ENCODE measurements around the gene JPH2. TPM values are rescaled to one million over a fixed set of nuclear protein-coding genes. Genes with fewer than 3 reads are reported as not detected.

The JPH2 gene
- total and polyA plus RNA-seq, 2 experiments from 2014 or later = 0.16 to 1.1 TPM

DNA sequence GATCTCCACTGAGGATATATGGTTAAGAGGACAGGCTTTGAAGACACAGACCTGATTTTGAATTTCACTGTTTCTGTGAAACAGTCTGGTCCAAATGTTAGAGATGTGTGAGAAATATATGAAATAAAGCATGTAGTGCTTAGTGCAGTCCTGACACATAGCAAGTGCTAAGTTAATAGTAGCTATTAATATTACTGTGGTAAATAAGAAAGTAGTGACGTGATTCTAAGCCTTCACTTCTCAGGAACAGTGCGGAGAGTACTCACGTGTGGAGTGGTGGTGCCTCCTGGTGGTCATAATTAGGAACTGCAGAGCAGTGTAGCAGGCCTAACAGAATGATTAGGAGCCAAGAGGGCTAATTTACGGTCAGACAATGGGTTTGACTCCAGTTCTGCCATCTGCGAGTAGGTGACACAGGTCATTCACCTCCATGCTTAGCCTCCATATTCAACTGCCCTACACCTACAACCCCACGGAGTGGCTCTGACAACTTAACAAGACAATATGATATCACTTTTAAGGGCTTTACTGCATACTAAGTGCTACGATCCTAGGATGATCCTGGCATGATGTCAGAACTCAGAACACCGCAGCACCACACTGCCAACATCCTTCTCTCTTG, 106.2 kb downstream of the JPH2 start:
- no peak overlapping the region for H3K27ac Mint-ChIP-seq
- H3K27me3 ChIP-seq (ENCODE audit: insufficient read depth) = no peaks in the 10 kb centered on the region
- TF ChIP-seq EZH2 (IDR thresholded peaks at IDR 0.05; ENCODE audit: low read depth, unreplicated experiment) (no peak), NANOG (IDR thresholded peaks at IDR 0.05; ENCODE audit: borderline replicate concordance) (no peak), JUNB (IDR thresholded peaks at IDR 0.05; ENCODE audit: unreplicated experiment) (no peak), EZH2phosphoT487 (IDR thresholded peaks at IDR 0.05; ENCODE audit: unreplicated experiment) (no peak), STAT1 (IDR thresholded peaks at IDR 0.05; ENCODE audit: unreplicated experiment) (no peak)
- TF ChIP-seq, protein P1, sequence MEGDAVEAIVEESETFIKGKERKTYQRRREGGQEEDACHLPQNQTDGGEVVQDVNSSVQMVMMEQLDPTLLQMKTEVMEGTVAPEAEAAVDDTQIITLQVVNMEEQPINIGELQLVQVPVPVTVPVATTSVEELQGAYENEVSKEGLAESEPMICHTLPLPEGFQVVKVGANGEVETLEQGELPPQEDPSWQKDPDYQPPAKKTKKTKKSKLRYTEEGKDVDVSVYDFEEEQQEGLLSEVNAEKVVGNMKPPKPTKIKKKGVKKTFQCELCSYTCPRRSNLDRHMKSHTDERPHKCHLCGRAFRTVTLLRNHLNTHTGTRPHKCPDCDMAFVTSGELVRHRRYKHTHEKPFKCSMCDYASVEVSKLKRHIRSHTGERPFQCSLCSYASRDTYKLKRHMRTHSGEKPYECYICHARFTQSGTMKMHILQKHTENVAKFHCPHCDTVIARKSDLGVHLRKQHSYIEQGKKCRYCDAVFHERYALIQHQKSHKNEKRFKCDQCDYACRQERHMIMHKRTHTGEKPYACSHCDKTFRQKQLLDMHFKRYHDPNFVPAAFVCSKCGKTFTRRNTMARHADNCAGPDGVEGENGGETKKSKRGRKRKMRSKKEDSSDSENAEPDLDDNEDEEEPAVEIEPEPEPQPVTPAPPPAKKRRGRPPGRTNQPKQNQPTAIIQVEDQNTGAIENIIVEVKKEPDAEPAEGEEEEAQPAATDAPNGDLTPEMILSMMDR (conservative IDR thresholded peaks at IDR 0.05; ENCODE audit: low read depth in 2 of 2) = peak; percentile 97 to 98

DNA sequence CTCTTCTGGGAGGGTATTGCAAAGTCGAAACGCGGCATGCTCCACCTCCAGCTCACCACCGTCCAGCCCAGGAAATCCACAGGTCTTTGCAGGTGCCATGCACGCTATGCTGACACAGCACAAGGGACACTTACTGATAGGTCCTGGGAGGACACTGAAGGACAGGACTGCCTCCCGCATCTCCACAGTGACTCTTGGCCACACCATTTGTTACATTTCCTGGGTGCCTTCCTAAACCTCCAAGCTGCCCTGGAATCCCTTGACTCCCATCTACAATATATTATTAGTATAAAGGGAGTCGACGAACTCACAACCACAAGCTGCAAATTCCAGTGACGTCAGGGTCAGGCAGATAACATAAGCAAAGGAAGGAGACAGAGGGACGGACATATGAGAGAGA, 106.9 kb downstream of the JPH2 start:
- H2AFZ ChIP-seq = no peak overlapping the region
- no peak overlapping the region for H3K4me2 ChIP-seq
- no peaks in the 10 kb centered on the region for H3K79me2 ChIP-seq (replicated peaks; ENCODE audit: insufficient read depth)
- no peak overlapping the region for H3K27ac ChIP-seq (ENCODE audit: low read depth)
- Mint-ChIP-seq H3K36me3 (ENCODE audit: low read depth) (no peaks in the 10 kb centered on the region), H3K27ac (no peak overlapping the region), H3K4me3 (no peak overlapping the region), H3K4me1 (no peaks in the 10 kb centered on the region), H3K9me3 (no peaks in the 10 kb centered on the region), H3K27me3 (ENCODE audit: insufficient read depth, low read depth, poor library complexity) (no peaks in the 10 kb centered on the region)
- H3K4me1 ChIP-seq (ENCODE audit: insufficient read depth) = no peaks in the 10 kb centered on the region
- H3K36me3 ChIP-seq (ENCODE audit: insufficient read depth) = no peaks in the 10 kb centered on the region
- ATAC-seq (no peak), DNase-seq (ENCODE audit: low spot score) (no peak)
- H4K20me1 ChIP-seq (replicated peaks; ENCODE audit: insufficient read depth) = no peaks in the 10 kb centered on the region
- TF ChIP-seq CREB1 (CRISPR knock-in tag; IDR thresholded peaks at IDR 0.05; ENCODE audit: low read depth) (no peak), EZH2 (IDR thresholded peaks at IDR 0.05; ENCODE audit: low read depth, unreplicated experiment) (no peak)
- TF ChIP-seq, protein P2, sequence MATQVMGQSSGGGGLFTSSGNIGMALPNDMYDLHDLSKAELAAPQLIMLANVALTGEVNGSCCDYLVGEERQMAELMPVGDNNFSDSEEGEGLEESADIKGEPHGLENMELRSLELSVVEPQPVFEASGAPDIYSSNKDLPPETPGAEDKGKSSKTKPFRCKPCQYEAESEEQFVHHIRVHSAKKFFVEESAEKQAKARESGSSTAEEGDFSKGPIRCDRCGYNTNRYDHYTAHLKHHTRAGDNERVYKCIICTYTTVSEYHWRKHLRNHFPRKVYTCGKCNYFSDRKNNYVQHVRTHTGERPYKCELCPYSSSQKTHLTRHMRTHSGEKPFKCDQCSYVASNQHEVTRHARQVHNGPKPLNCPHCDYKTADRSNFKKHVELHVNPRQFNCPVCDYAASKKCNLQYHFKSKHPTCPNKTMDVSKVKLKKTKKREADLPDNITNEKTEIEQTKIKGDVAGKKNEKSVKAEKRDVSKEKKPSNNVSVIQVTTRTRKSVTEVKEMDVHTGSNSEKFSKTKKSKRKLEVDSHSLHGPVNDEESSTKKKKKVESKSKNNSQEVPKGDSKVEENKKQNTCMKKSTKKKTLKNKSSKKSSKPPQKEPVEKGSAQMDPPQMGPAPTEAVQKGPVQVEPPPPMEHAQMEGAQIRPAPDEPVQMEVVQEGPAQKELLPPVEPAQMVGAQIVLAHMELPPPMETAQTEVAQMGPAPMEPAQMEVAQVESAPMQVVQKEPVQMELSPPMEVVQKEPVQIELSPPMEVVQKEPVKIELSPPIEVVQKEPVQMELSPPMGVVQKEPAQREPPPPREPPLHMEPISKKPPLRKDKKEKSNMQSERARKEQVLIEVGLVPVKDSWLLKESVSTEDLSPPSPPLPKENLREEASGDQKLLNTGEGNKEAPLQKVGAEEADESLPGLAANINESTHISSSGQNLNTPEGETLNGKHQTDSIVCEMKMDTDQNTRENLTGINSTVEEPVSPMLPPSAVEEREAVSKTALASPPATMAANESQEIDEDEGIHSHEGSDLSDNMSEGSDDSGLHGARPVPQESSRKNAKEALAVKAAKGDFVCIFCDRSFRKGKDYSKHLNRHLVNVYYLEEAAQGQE (IDR thresholded peaks at IDR 0.05; ENCODE audit: unreplicated experiment) = no peak
- H3F3A ChIP-seq (replicated peaks; ENCODE audit: low read depth) = no peaks in the 10 kb centered on the region
- H3K27me3 ChIP-seq (ENCODE audit: insufficient read depth) = no peaks in the 10 kb centered on the region
- no peak overlapping the region for H3K4me3 ChIP-seq
- H3K9me2 ChIP-seq (ENCODE audit: insufficient read depth) = no peaks in the 10 kb centered on the region

More for the DNA sequence above, 106.2 kb downstream of the JPH2 start:
- Histone ChIP-seq H3K4me1 (ENCODE audit: insufficient read depth) (no peaks in the 10 kb centered on the region), H3K27ac (ENCODE audit: low read depth) (no peak overlapping the region), H3K36me3 (ENCODE audit: insufficient read depth) (no peaks in the 10 kb centered on the region), H2AFZ (no peak overlapping the region), H4K20me1 (replicated peaks; ENCODE audit: insufficient read depth) (no peaks in the 10 kb centered on the region), H3K4me3 (no peak overlapping the region), H3K79me2 (replicated peaks; ENCODE audit: insufficient read depth) (no peaks in the 10 kb centered on the region), H3F3A (replicated peaks; ENCODE audit: low read depth) (no peaks in the 10 kb centered on the region), H3K4me2 (no peak overlapping the region), H3K9me2 (ENCODE audit: insufficient read depth) (no peaks in the 10 kb centered on the region)
- H3K4me3 Mint-ChIP-seq = no peak overlapping the region
- DNase-seq (ENCODE audit: low spot score) = peak; percentile 85
- H3K27me3 Mint-ChIP-seq (ENCODE audit: insufficient read depth, low read depth, poor library complexity) = no peaks in the 10 kb centered on the region
- H3K4me1 Mint-ChIP-seq = no peaks in the 10 kb centered on the region
- H3K9me3 Mint-ChIP-seq = no peaks in the 10 kb centered on the region
- ATAC-seq = peak; percentile 98
- no peaks in the 10 kb centered on the region for H3K36me3 Mint-ChIP-seq (ENCODE audit: low read depth)

Data from GM23338 (cell line).